ENCODE data around the gene ARHGEF3.
A peak's percentile ranks its signal among the peaks of the same experiment; 100 is the strongest.

Gene ARHGEF3

GRCh38 chr3:56783644-56784447 is 17.9 kb downstream of the ARHGEF3 start (continued):
- no peak for TF ChIP-seq ZNF324 (tag by site-specific recombination; IDR thresholded peaks at IDR 0.05)
- TF ChIP-seq ZFHX2 (tag by site-specific recombination; conservative IDR thresholded peaks at IDR 0.05), result peak; percentile 79
- TF ChIP-seq ZXDB (tag by site-specific recombination; IDR thresholded peaks at IDR 0.05), result peak; percentile 68
- peak; percentile 98 for TF ChIP-seq PRDM6 (tag by site-specific recombination; IDR thresholded peaks at IDR 0.05)

GRCh38 chr3:56782906-56783305 is 18.8 kb downstream of the ARHGEF3 start:
- Histone ChIP-seq H3K9me3 (ENCODE audit: control insufficient read depth, insufficient read depth, low read depth, low read length) (no peaks in the 10 kb centered on the region), H3K4me1 (ENCODE audit: control insufficient read depth, insufficient read depth, low read length) (peaks cover 24% of the 10 kb centered on the region), H3K36me3 (ENCODE audit: control insufficient read depth in 2 of 2, insufficient read depth in 1 of 2, low read length in 2 of 2) (no peaks in the 10 kb centered on the region), H3K27ac (ENCODE audit: extremely low read depth, low read depth, low read length) (peak overlapping the region; percentile 88), H3K4me3 (ENCODE audit: low read depth, low read length) (no peak overlapping the region)
- CTCF ChIA-PET, result interaction anchor here (0.6 kb wide), 1 partner anchor 16 kb away, joined by 3 read pairs; no protein-coding TSS in a partner anchor
- TF ChIP-seq ZBTB11 (tag by site-specific recombination; conservative IDR thresholded peaks at IDR 0.05; ENCODE audit: low read depth), result no peak
- no peak for TF ChIP-seq ZNF2 (tag by site-specific recombination; IDR thresholded peaks at IDR 0.05)
- no peak for TF ChIP-seq ZNF155 (tag by site-specific recombination; IDR thresholded peaks at IDR 0.05)
- no peak for TF ChIP-seq ZNF514 (tag by site-specific recombination; IDR thresholded peaks at IDR 0.05)
- TF ChIP-seq SCRT2 (tag by site-specific recombination; IDR thresholded peaks at IDR 0.05), result no peak
- TF ChIP-seq ZNF426 (tag by site-specific recombination; IDR thresholded peaks at IDR 0.05), result no peak
- no peak for TF ChIP-seq KLF16 (tag by site-specific recombination; IDR thresholded peaks at IDR 0.05)
- no peak for TF ChIP-seq SP3 (tag by site-specific recombination; IDR thresholded peaks at IDR 0.05)
- no peak for TF ChIP-seq ZNF211 (tag by site-specific recombination; IDR thresholded peaks at IDR 0.05; ENCODE audit: low read depth)
- POLR2A ChIA-PET, result no interaction called here

- TF ChIP-seq BCL6B (tag by site-specific recombination; IDR thresholded peaks at IDR 0.05) (no peak), ZBTB48 (tag by site-specific recombination; IDR thresholded peaks at IDR 0.05) (no peak), ZSCAN4 (tag by site-specific recombination; IDR thresholded peaks at IDR 0.05) (no peak), ZNF354C (tag by site-specific recombination; IDR thresholded peaks at IDR 0.05; ENCODE audit: borderline replicate concordance, low read depth) (no peak), ZNF777 (tag by site-specific recombination; IDR thresholded peaks at IDR 0.05; ENCODE audit: borderline replicate concordance) (no peak), ZNF121 (tag by site-specific recombination; IDR thresholded peaks at IDR 0.05) (no peak), ZNF19 (tag by site-specific recombination; IDR thresholded peaks at IDR 0.05; ENCODE audit: low read depth) (no peak), GLIS2 (tag by site-specific recombination; IDR thresholded peaks at IDR 0.05) (no peak), YY1 (tag by site-specific recombination; IDR thresholded peaks at IDR 0.05) (no peak), ZNF704 (tag by site-specific recombination; IDR thresholded peaks at IDR 0.05) (no peak), ZNF138 (tag by site-specific recombination; IDR thresholded peaks at IDR 0.05; ENCODE audit: borderline replicate concordance) (no peak)
- Histone ChIP-seq H3K36me3 (ENCODE audit: control insufficient read depth in 2 of 2, insufficient read depth in 1 of 2, low read length in 2 of 2) (no peaks in the 10 kb centered on the region), H3K9me3 (ENCODE audit: control insufficient read depth, insufficient read depth, low read depth, low read length) (no peaks in the 10 kb centered on the region), H3K27ac (ENCODE audit: extremely low read depth, low read depth, low read length) (peak overlapping the region; percentile 88), H3K4me1 (ENCODE audit: control insufficient read depth, insufficient read depth, low read length) (peaks cover 24% of the 10 kb centered on the region), H3K4me3 (ENCODE audit: low read depth, low read length) (no peak overlapping the region)
- CTCF ChIA-PET, result interaction anchor here (1.1 kb wide), 1 partner anchor 207 kb away, joined by 3 read pairs; no protein-coding TSS in a partner anchor
- POLR2A ChIA-PET, result interaction anchor here (1.4 kb wide), 1 partner anchor 19 kb away, joined by 4 read pairs; the partner anchor contains the start of gene ARHGEF3
These were observed 19.5 kb downstream of the ARHGEF3 start for GRCh38 chr3:56782215-56782614.

All from HEK293 (cell line).